AG04449 (cell line): ENCODE measurements around the gene OR5B12.
"Not testable (repeated sequence)": the region's sequence is repeated elsewhere in the genome, so short reads cannot be mapped to it uniquely, and the experiment has no call there.

Experiments used
- CTCF ChIA-PET: fragments of 350-600 bp; formaldehyde crosslinking; extraction: SDS; loops from one replicate; lab custom pipeline; 2021; ENCODE audit warnings: antibody characterized with exemption; lab: Yijun Ruan, JAX
- POLR2A ChIA-PET: fragments of 400-600, 350-600 bp; formaldehyde crosslinking; extraction: SDS; loops from one replicate; lab custom pipeline; 2020; ENCODE audit warnings: antibody characterized with exemption, inconsistent platforms; lab: Yijun Ruan, JAX
- DNase-seq: peaks from one replicate; pipeline ENCODE4 v3.0.0-alpha.2; 2010; ENCODE audit warnings: low read depth, low spot score
- H3K4me3 ChIP-seq: 2 replicates; pipeline ENCODE4 v1.5.1; 2011; ENCODE audit warnings: low read depth, mild to moderate bottlenecking, control low read depth, low read length
- CTCF ChIP-seq: IDR thresholded peaks from one replicate; pipeline ENCODE4 v1.5.1; 2011; ENCODE audit warnings: mild to moderate bottlenecking, moderate library complexity, low read length, control low read depth, inconsistent platforms; ENCODE audit not compliant: insufficient read depth; ENCODE audit errors: missing control alignments

The OR5B12 gene

GRCh38 chr11:58433638-58434203 is 8.3 kb downstream of the OR5B12 start:
- POLR2A ChIA-PET, result no interaction called here
- DNase-seq, result no peak
- no peak overlapping the region for H3K4me3 ChIP-seq
- TF ChIP-seq CTCF, result no peak
- CTCF ChIA-PET, result no interaction called here

- no peak for TF ChIP-seq CTCF
- no peak overlapping the region for H3K4me3 ChIP-seq
- CTCF ChIA-PET, result no interaction called here
Observed at GRCh38 chr11:58429273-58429672, 12.8 kb downstream of the OR5B12 start.

GRCh38 chr11:58428021-58428420 is 14.0 kb downstream of the OR5B12 start, which contains the start of gene OR5B2:
OR5B2 (minus strand) TSS chr11:58428121; CDS start chr11:58423261, 4,860 bp downstream.
- no peak within 1 kb of the TSS for H3K4me3 ChIP-seq
- CTCF ChIA-PET, result no interaction called here
- POLR2A ChIA-PET, result no interaction called here
- TF ChIP-seq CTCF, result no peak
- no peak for DNase-seq

More at GRCh38 chr11:58429273-58429672, 12.8 kb downstream of the OR5B12 start:
- no peak for DNase-seq
- POLR2A ChIA-PET, result no interaction called here

GRCh38 chr11:58406774-58407173 is 35.3 kb downstream of the OR5B12 start, which contains the start of gene OR5B3:
OR5B3 (minus strand) TSS chr11:58406874; CDS start chr11:58403409, 3,465 bp downstream.
- ChIA-PET CTCF (no interaction called here), POLR2A (no interaction called here)
- no peak for TF ChIP-seq CTCF
- no peak within 1 kb of the TSS for H3K4me3 ChIP-seq
- DNase-seq, result no peak

- POLR2A ChIA-PET, H3K4me3 ChIP-seq, CTCF ChIA-PET, DNase-seq: not testable (repeated sequence)
Observed at GRCh38 chr11:58399622-58400021, 42.4 kb downstream of the OR5B12 start.

GRCh38 chr11:58395581-58395980 is 46.5 kb downstream of the OR5B12 start:
- no peak for TF ChIP-seq CTCF
- no peak overlapping the region for H3K4me3 ChIP-seq
- ChIA-PET POLR2A (no interaction called here), CTCF (no interaction called here)
- peak; percentile 2 for DNase-seq

- TF ChIP-seq CTCF, result no peak
- POLR2A ChIA-PET, result no interaction called here
- CTCF ChIA-PET, result no interaction called here
- H3K4me3 ChIP-seq, result no peak overlapping the region
- DNase-seq, result peak; percentile 7
Observed at GRCh38 chr11:58394195-58394594, 47.8 kb downstream of the OR5B12 start.
